Neural progenitor cell (in vitro differentiated cells): ENCODE data around the gene CPXM1. TPM values are rescaled to one million over a fixed set of nuclear protein-coding genes. Genes with fewer than 3 reads are reported as not detected.

Experiments
- DNase-seq: peaks from one replicate; pipeline ENCODE4 v3.0.0-alpha.2; 2016; ENCODE audit warnings: low spot score
- H2AFZ ChIP-seq: fragments of 200-600 bp; sonication (generic); replicated peaks from 2 replicates; pipeline ENCODE4 v1.6.1; 2016; ENCODE audit warnings: antibody characterized with exemption
- H3F3A ChIP-seq: fragments of 200-600 bp; sonication (generic); 2 replicates; pipeline ENCODE4 v1.6.1; 2016; ENCODE audit warnings: antibody characterized with exemption, low read depth
- H3K27ac ChIP-seq: fragments of 200-600 bp; sonication (generic); 2 replicates; pipeline ENCODE4 v1.5.1; 2016; ENCODE audit warnings: mild to moderate bottlenecking
- H3K27me3 ChIP-seq: fragments of 200-600 bp; sonication (generic); 2 replicates; pipeline ENCODE4 v1.6.1; 2016; ENCODE audit warnings: mild to moderate bottlenecking, moderate library complexity
- H3K36me3 ChIP-seq: fragments of 200-600 bp; sonication (generic); 2 replicates; pipeline ENCODE4 v1.5.1; 2016
- H3K4me1 ChIP-seq: fragments of 200-600 bp; sonication (generic); 2 replicates; pipeline ENCODE4 v1.6.1; 2016; ENCODE audit warnings: mixed run types
- H3K4me2 ChIP-seq: fragments of 200-600 bp; sonication (generic); 2 replicates; pipeline ENCODE4 v1.6.1; 2016
- H3K4me3 ChIP-seq: fragments of 200-600 bp; sonication (generic); 2 replicates; pipeline ENCODE4 v1.5.1; 2016
- H3K79me2 ChIP-seq: fragments of 200-600 bp; sonication (generic); 2 replicates; pipeline ENCODE4 v1.6.1; 2016; ENCODE audit warnings: low read depth
- H3K9ac ChIP-seq: fragments of 200-600 bp; sonication (generic); 2 replicates; pipeline ENCODE4 v1.6.1; 2016
- H3K9me3 ChIP-seq: fragments of 200-600 bp; sonication (generic); 2 replicates; pipeline ENCODE4 v1.5.1; 2016; ENCODE audit warnings: low read depth
- H4K20me1 ChIP-seq: fragments of 200-600 bp; sonication (generic); 2 replicates; pipeline ENCODE4 v1.6.1; 2016; ENCODE audit warnings: low read depth
- H3K27ac Mint-ChIP-seq: 3 replicates; pipeline ENCODE4 v1.8.0; 2021; ENCODE audit warnings: mixed read lengths
- H3K27me3 Mint-ChIP-seq: 2 replicates; pipeline ENCODE4 v1.8.0; 2022; ENCODE audit warnings: low read depth, mild to moderate bottlenecking, inconsistent platforms, moderate library complexity, mixed read lengths; ENCODE audit not compliant: insufficient read depth
- H3K36me3 Mint-ChIP-seq: 3 replicates; pipeline ENCODE4 v1.8.0; 2021; ENCODE audit warnings: mixed read lengths
- H3K4me1 Mint-ChIP-seq: 3 replicates; pipeline ENCODE4 v1.8.0; 2021; ENCODE audit warnings: mixed read lengths
- H3K4me3 Mint-ChIP-seq: 3 replicates; pipeline ENCODE4 v1.8.0; 2021; ENCODE audit warnings: mild to moderate bottlenecking, moderate library complexity, mixed read lengths
- H3K9me3 Mint-ChIP-seq: 3 replicates; pipeline ENCODE4 v1.8.0; 2020; ENCODE audit warnings: mixed read lengths
- CTCF ChIP-seq: fragments of 200-600 bp; sonication (generic); IDR thresholded peaks from 2 replicates; pipeline ENCODE4 v1.5.1; 2017; ENCODE audit warnings: antibody characterized with exemption, mild to moderate bottlenecking
- EZH2 ChIP-seq: fragments of 200-600 bp; sonication (generic); IDR thresholded peaks from 2 replicates; pipeline ENCODE4 v1.6.1; 2017; ENCODE audit warnings: antibody characterized with exemption, mild to moderate bottlenecking, moderate library complexity
- EZH2phosphoT487 ChIP-seq: fragments of 200-600 bp; sonication (generic); IDR thresholded peaks from 2 replicates; pipeline ENCODE4 v1.6.1; 2017; ENCODE audit warnings: antibody characterized with exemption
- total RNA-seq: library from RNA; depleted of rRNA; stranded (reverse); fragments of >200 nt; gene quantifications from 2 replicates; pipeline ENCODE4 v1.2.3, GENCODE V29; 2015; ENCODE audit warnings: low replicate concordance

The CPXM1 gene
- total RNA-seq, 1 donor from 2014 or later: 76.3 TPM

GRCh38 chr20:2768632-2769015 is 31.8 kb downstream of the CPXM1 start:
- Histone ChIP-seq H3K27me3 (no peaks in the 10 kb centered on the region), H3K9ac (no peak overlapping the region), H3K9me3 (no peaks in the 10 kb centered on the region), H3K4me2 (no peak overlapping the region), H2AFZ (no peak overlapping the region), H3K4me1 (no peaks in the 10 kb centered on the region), H3K79me2 (no peaks in the 10 kb centered on the region), H4K20me1 (no peaks in the 10 kb centered on the region), H3K36me3 (no peaks in the 10 kb centered on the region), H3F3A (no peaks in the 10 kb centered on the region), H3K27ac (no peak overlapping the region), H3K4me3 (no peak overlapping the region)
- no peaks in the 10 kb centered on the region for H3K4me1 Mint-ChIP-seq
- no peak for TF ChIP-seq EZH2phosphoT487
- no peak for TF ChIP-seq EZH2
- no peak for TF ChIP-seq CTCF
- no peak overlapping the region for H3K4me3 Mint-ChIP-seq
- H3K27me3 Mint-ChIP-seq: peaks cover 2% of the 10 kb centered on the region
- H3K36me3 Mint-ChIP-seq: no peaks in the 10 kb centered on the region
- DNase-seq: no peak
- no peak overlapping the region for H3K27ac Mint-ChIP-seq
- no peaks in the 10 kb centered on the region for H3K9me3 Mint-ChIP-seq

GRCh38 chr20:2767768-2768631 is 32.4 kb downstream of the CPXM1 start:
- H3K79me2 ChIP-seq: no peaks in the 10 kb centered on the region
- H3K27me3 Mint-ChIP-seq: peaks cover 2% of the 10 kb centered on the region
- no peaks in the 10 kb centered on the region for H4K20me1 ChIP-seq
- H3K4me1 ChIP-seq: peaks cover under 1% of the 10 kb centered on the region
- no peaks in the 10 kb centered on the region for H3K36me3 Mint-ChIP-seq
- H3K27ac Mint-ChIP-seq: no peak overlapping the region
- no peaks in the 10 kb centered on the region for H3K36me3 ChIP-seq
- no peak overlapping the region for H3K4me3 ChIP-seq
- H3K9me3 Mint-ChIP-seq: no peaks in the 10 kb centered on the region
- TF ChIP-seq EZH2phosphoT487 (no peak), EZH2 (no peak), CTCF (no peak)
- no peaks in the 10 kb centered on the region for H3F3A ChIP-seq
- no peaks in the 10 kb centered on the region for H3K4me1 Mint-ChIP-seq
- no peak overlapping the region for H3K4me2 ChIP-seq
- H3K27me3 ChIP-seq: no peaks in the 10 kb centered on the region
- no peak overlapping the region for H2AFZ ChIP-seq
- no peak overlapping the region for H3K4me3 Mint-ChIP-seq
- no peak overlapping the region for H3K9ac ChIP-seq
- no peak overlapping the region for H3K27ac ChIP-seq
- no peak for DNase-seq
- no peaks in the 10 kb centered on the region for H3K9me3 ChIP-seq

GRCh38 chr20:2763186-2763585 is 37.2 kb downstream of the CPXM1 start:
- no peaks in the 10 kb centered on the region for H3K36me3 Mint-ChIP-seq
- Histone ChIP-seq H3K4me1 (peaks cover 17% of the 10 kb centered on the region), H4K20me1 (no peaks in the 10 kb centered on the region), H3F3A (no peaks in the 10 kb centered on the region), H3K27ac (no peak overlapping the region), H3K4me3 (no peak overlapping the region), H2AFZ (no peak overlapping the region), H3K79me2 (no peaks in the 10 kb centered on the region), H3K27me3 (no peaks in the 10 kb centered on the region), H3K36me3 (no peaks in the 10 kb centered on the region), H3K9ac (no peak overlapping the region), H3K9me3 (no peaks in the 10 kb centered on the region), H3K4me2 (no peak overlapping the region)
- TF ChIP-seq CTCF (peak; percentile 14), EZH2phosphoT487 (no peak), EZH2 (no peak)
- H3K9me3 Mint-ChIP-seq: no peaks in the 10 kb centered on the region
- peaks cover 3% of the 10 kb centered on the region for H3K27me3 Mint-ChIP-seq
- no peak overlapping the region for H3K4me3 Mint-ChIP-seq
- no peak overlapping the region for H3K27ac Mint-ChIP-seq
- peaks cover 9% of the 10 kb centered on the region for H3K4me1 Mint-ChIP-seq
- no peak for DNase-seq
